Large intestine (tissue), 3 donors: ENCODE results near the gene METTL22. TPM values are rescaled to one million over a fixed set of nuclear protein-coding genes. Genes with fewer than 3 reads are reported as not detected.

Experiments used
- DNase-seq, 2 donors: peaks; one replicate each; pipeline versions ENCODE4 v3.0.0 to v3.0.0-alpha.2; 2013
- H3K27ac ChIP-seq: one replicate; pipeline ENCODE4 v1.5.1; 2013; ENCODE audit warnings: low read length
- H3K27me3 ChIP-seq: 2 replicates; pipeline ENCODE4 v1.6.1; 2013; ENCODE audit warnings: low read length; ENCODE audit not compliant: control insufficient read depth, insufficient read depth
- H3K36me3 ChIP-seq: 2 replicates; pipeline ENCODE4 v1.6.1; 2013; ENCODE audit warnings: low read length; ENCODE audit not compliant: control insufficient read depth, insufficient read depth
- H3K4me1 ChIP-seq: one replicate; pipeline ENCODE4 v1.6.1; 2013; ENCODE audit warnings: low read length; ENCODE audit not compliant: control insufficient read depth, insufficient read depth
- H3K4me3 ChIP-seq: one replicate; pipeline ENCODE4 v1.5.1; 2013; ENCODE audit warnings: low read length
- H3K9me3 ChIP-seq: one replicate; pipeline ENCODE4 v1.6.1; 2013; ENCODE audit warnings: mild to moderate bottlenecking, low read depth, low read length, moderate library complexity; ENCODE audit not compliant: control insufficient read depth
- WGBS: methylation state at CpG from one replicate; pipeline ENCODE4 v1.1.5; 2013; ENCODE audit warnings: low lambda C conversion rate; ENCODE audit not compliant: insufficient coverage; 5-methylcytosine and 5-hydroxymethylcytosine counted together
- polyA plus RNA-seq: library from polyadenylated mRNA; unstranded; fragments of 120-200 nt; gene quantifications from one replicate; pipeline ENCODE4 v1.2.1, GENCODE V29; 2013

Gene METTL22
- polyA plus RNA-seq, 1 donor: 17.2 TPM

DNA sequence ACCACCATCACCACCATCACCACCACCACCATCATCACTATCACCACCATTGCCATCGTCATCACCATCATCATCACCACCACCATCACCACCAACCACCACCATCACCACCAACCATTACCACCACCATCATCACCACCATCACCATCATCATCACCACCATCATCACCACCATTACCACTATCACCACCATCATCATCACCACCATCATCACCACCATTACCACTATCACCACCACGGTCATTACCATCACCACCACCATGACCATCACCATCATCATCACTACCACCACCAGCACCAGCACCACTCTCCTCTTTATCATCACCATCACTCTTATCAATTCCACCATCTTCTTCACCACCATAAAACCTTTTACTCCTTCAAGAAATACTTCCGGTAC lies 30.0 kb upstream of the METTL22 start:
- Histone ChIP-seq H3K27me3 (peaks cover 53% of the 10 kb centered on the region), H3K27ac (no peak overlapping the region), H3K36me3 (no peaks in the 10 kb centered on the region), H3K4me3 (no peak overlapping the region), H3K9me3 (peaks cover 8% of the 10 kb centered on the region), H3K4me1 (peaks cover 6% of the 10 kb centered on the region)
- 100% methylated on average over 1 of the region's 3 CpGs for WGBS
- DNase-seq: no peak

DNA sequence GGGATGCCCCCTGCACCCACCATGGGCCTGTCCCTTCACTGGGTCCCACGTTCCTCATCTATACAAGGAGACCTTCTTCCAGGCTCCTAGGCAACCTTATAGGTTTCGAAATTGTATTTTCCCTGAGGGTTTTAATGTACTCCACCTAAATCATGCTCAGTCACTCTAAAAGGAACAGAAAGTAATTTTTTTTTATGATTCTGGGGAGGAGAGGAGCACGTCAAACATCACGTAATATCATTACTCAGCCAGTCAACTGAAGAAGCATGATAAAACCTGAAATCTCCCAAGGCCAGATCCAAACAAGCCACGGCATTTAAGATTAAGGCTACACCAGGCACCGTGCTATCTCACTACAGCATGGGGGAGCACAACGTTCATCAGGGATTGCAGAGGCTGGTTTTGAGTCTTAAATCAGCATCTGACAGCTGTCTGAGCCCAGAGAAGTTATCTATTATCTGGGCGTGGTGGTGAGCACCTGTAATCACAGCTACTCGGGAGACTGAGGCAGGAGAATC lies 27.3 kb upstream of the METTL22 start:
- Histone ChIP-seq H3K27me3 (peaks cover 34% of the 10 kb centered on the region), H3K36me3 (no peaks in the 10 kb centered on the region), H3K9me3 (peaks cover 8% of the 10 kb centered on the region), H3K4me3 (no peak overlapping the region), H3K27ac (no peak overlapping the region), H3K4me1 (peaks cover 6% of the 10 kb centered on the region)
- WGBS: 50% methylated on average over 1 of the region's 9 CpGs
- DNase-seq: no peak

DNA sequence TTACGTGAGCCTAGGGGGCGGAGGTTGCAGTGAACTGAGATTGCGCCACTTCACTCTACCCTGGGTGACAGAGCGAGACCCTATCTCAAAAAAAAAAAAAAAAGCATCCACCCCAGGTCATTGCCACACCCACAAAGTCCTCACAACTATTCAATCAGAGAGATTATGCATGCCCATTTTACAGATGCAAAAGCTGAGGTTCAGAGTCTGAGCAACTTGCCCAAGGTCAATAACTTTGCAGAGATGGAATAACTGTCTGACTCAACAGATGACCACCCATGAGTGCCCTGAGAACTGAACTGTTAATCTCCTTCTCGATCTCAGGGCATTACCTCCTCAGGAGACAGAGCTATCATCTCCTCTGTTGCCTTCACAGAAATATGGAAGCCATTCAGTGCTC lies 25.7 kb upstream of the METTL22 start:
- no peak overlapping the region for H3K4me3 ChIP-seq
- no peak overlapping the region for H3K27ac ChIP-seq
- H3K36me3 ChIP-seq: no peaks in the 10 kb centered on the region
- no CpG with 5 or more reads among the region's 5 CpGs for WGBS
- peaks cover 19% of the 10 kb centered on the region for H3K27me3 ChIP-seq
- H3K9me3 ChIP-seq: peaks cover 3% of the 10 kb centered on the region
- no peaks in the 10 kb centered on the region for H3K4me1 ChIP-seq
- no peak for DNase-seq

DNA sequence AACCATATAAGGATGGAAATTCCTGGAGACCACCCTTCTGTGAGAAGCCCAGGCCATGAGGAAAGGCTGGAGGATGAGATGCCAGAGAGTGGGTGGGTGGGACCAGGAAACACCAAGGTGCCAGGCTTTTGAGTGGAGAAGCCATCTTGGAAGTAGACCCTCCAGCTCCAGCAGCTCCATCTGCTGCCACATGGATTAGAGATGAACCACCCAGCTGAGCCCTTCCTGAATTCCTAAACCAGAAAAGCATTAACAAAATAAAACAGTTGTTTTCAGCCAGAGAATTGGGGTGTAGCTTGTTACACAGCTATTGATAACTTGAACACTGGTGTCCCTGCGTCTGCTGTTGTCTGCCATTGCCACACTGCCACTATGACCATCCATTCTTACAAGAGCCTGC lies 24.9 kb upstream of the METTL22 start:
- no peak overlapping the region for H3K27ac ChIP-seq
- no peaks in the 10 kb centered on the region for H3K36me3 ChIP-seq
- no peaks in the 10 kb centered on the region for H3K4me1 ChIP-seq
- H3K27me3 ChIP-seq: peaks cover 16% of the 10 kb centered on the region
- no CpG with 5 or more reads among the region's 1 CpG for WGBS
- no peaks in the 10 kb centered on the region for H3K9me3 ChIP-seq
- no peak overlapping the region for H3K4me3 ChIP-seq
- DNase-seq: no peak

DNA sequence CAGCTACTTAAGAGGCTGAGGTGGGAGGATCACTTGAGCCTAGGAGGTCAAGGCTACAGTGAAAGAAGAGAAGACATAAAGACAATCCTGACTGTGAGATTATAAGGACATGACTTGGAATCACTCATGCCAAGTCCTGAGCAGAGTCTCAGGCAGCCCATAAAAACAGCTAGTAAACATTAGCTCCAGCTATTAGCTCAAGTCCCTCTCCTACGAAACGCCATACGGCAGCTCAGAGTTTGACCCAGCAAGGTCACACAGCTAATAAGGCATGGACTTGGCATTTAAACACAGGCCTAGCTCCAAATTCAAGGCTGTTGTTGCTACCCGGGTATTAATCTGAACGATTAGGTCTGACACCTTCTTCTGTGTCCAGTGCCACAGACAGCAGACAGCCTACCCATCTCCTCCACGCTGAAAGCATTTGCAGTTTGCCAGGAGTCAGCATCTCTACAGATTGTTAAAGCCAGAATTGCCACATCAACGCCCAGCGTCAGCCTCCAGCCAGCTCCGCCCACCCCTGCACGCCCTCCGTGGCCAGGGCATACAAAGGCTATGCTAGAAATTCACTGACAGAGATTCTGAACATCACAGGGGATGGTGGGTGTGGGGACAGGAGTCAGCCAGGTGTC lies 21.2 kb upstream of the METTL22 start:
- H3K4me3 ChIP-seq: no peak overlapping the region
- peaks cover 4% of the 10 kb centered on the region for H3K27me3 ChIP-seq
- H3K27ac ChIP-seq: no peak overlapping the region
- no CpG with 5 or more reads among the region's 11 CpGs for WGBS
- no peaks in the 10 kb centered on the region for H3K9me3 ChIP-seq
- no peaks in the 10 kb centered on the region for H3K36me3 ChIP-seq
- no peak for DNase-seq
- H3K4me1 ChIP-seq: no peaks in the 10 kb centered on the region

DNA sequence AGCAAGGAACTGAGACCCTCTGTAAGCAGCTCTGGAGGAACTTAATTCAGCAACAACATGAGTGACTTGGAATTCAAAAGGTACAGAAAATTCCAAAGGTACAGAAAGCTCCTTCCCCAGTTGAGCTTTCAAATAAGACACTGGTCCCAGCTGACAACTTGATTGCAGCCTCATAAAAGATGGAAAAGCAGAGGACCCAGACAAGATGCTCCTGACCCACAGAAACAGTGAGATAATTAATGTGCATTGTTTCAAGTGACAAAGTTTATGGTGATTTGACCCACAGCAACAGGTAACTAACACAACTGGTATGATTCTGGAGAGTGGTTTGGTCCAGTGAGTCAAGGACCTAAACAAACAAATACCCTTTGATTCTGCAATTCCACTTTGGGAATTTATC lies 15.9 kb upstream of the METTL22 start:
- no peaks in the 10 kb centered on the region for H3K4me1 ChIP-seq
- H3K9me3 ChIP-seq: no peaks in the 10 kb centered on the region
- no peak overlapping the region for H3K4me3 ChIP-seq
- DNase-seq: no peak
- H3K27ac ChIP-seq: no peak overlapping the region
- H3K27me3 ChIP-seq: peaks cover 16% of the 10 kb centered on the region
- H3K36me3 ChIP-seq: no peaks in the 10 kb centered on the region

DNA sequence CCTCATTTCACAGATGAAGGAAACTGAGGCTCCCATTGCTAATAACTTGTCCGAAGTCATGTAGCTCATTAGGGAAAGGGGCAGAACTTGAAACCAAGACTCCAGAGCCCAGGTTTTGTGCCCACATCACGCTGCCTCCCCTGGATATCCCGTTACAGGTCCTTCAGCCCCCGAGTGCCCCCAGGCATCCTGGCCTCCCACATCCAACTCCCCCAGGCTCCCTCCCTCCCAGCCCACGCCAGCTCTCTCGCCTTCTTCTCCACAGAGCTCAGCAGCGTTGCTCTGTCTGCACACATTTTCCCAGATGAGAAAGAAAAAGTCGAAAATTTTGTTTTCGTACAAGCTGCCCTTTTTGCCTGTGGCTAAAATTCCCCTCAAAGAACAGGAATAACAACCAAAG lies 14.3 kb upstream of the METTL22 start:
- Histone ChIP-seq H3K4me3 (no peak overlapping the region), H3K36me3 (no peaks in the 10 kb centered on the region), H3K9me3 (no peaks in the 10 kb centered on the region), H3K4me1 (no peaks in the 10 kb centered on the region), H3K27ac (no peak overlapping the region), H3K27me3 (peaks cover 14% of the 10 kb centered on the region)
- no CpG with 5 or more reads among the region's 9 CpGs for WGBS
- no peak for DNase-seq

DNA sequence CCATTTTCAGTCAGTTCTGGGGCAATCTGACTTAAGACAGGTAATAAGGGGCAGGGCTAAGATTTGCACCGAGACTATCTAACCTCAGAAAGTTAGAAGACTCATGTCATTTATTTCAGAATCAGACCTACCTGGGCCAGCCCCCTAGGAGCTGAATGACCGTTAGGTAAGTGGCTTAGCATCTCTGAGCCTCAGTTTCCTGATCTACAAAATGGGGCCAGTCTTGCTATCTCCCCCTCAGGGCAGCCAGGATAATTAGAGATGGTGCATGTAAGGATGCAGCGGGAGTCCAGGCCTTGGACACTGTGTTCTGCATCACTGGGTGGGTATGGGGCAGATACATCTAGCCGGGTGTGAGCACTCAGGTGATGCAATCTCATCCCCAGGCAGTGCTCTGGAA lies 10.4 kb upstream of the METTL22 start:
- Histone ChIP-seq H3K36me3 (no peaks in the 10 kb centered on the region), H3K4me3 (no peak overlapping the region), H3K4me1 (no peaks in the 10 kb centered on the region), H3K9me3 (no peaks in the 10 kb centered on the region), H3K27ac (no peak overlapping the region), H3K27me3 (peaks cover 18% of the 10 kb centered on the region)
- DNase-seq: no peak
- WGBS: no CpG with 5 or more reads among the region's 4 CpGs

DNA sequence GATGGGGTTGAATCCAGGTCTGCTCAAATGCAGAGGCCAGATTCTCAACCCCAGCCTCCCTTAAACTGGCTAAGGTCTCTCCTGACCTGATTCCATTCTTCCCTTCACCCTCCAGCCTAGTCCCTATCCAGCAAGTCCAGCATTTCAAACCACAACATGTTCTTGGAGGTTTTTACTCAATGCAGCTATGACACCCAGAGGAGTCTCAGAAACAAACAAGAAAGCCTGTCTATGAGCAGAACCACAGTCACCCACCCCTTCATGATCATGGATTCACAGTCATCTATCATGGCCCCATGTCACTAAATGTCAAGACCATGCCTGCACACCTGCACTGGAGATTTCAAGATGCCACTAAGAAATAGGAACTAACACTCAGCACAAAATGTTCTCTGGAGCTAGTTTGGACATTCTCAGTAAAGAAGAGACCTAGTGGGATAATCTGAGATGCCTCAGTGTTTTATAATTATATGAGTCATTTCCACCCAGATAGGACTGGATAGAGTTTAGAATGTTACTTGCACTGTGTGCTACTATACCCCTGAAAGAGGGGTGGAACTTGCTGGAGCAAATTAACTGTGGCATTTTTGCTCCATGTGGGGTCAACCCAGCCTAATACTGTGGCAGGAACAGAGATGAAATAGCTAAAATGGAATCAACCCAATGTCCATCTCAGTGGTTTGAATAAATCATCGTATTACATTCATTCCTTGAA lies 9.5 kb upstream of the METTL22 start:
- Histone ChIP-seq H3K9me3 (no peaks in the 10 kb centered on the region), H3K27me3 (peaks cover 17% of the 10 kb centered on the region), H3K4me3 (no peak overlapping the region), H3K27ac (no peak overlapping the region), H3K36me3 (no peaks in the 10 kb centered on the region), H3K4me1 (no peaks in the 10 kb centered on the region)
- no peak for DNase-seq
- no CpG with 5 or more reads among the region's 1 CpG for WGBS

DNA sequence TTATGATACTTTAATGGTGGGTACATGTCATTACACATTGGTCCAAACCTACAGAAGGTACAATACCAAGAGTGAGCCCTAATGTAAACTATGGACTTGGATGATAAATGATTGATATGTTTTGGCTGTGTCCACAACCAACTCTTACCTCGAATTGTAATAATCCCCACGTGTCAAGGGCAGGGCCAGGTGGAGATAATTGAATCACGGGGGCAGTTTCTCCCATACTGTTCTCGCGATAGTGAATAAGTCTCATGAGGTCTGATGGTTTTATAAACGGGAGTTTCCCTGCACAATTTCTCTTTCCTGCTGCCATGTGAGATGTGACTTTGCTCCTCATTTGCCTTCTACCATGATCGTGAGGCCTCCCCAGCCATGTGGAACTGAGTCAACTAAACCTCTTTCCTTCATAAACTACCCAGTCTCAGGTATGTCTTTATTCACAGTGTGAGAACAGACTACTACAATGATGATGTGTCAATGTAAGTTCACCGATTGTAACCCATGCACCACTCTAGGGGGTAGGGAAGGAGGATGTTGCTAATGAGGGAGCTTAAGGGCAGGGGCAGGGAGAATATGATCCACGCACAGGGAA lies 7.0 kb upstream of the METTL22 start:
- peaks cover 17% of the 10 kb centered on the region for H3K27me3 ChIP-seq
- H3K9me3 ChIP-seq: no peaks in the 10 kb centered on the region
- H3K4me3 ChIP-seq: no peak overlapping the region
- 59% methylated on average over 6 of the region's 9 CpGs for WGBS
- H3K4me1 ChIP-seq: no peaks in the 10 kb centered on the region
- DNase-seq: no peak
- no peaks in the 10 kb centered on the region for H3K36me3 ChIP-seq
- no peak overlapping the region for H3K27ac ChIP-seq
